HepG2 (cell line): ENCODE results near the gene KSR1. TPM values are rescaled to one million over a fixed set of nuclear protein-coding genes. Genes with fewer than 3 reads are reported as not detected.

ENCODE experiments used
- ATRX ChIP-seq: sonication (generic); formaldehyde crosslinking; IDR thresholded peaks from 2 replicates; pipeline ENCODE4 v1.4.0; 2020; ENCODE audit warnings: missing genetic modification reagents, borderline replicate concordance
- FOXA1 ChIP-seq, 2 experiments: fragments of 450-650 bp in 1 of 2; sonication (generic) in 1 of 2; formaldehyde crosslinking in 1 of 2; IDR thresholded peaks; 2 replicates each; pipeline versions ENCODE4 v1.4.0 to v1.6.1; 2016 to 2020; ENCODE audit warnings: missing genetic modification reagents in 1 of 2
- GATAD1 ChIP-seq: IDR thresholded peaks from 2 replicates; pipeline ENCODE4 v1.6.1; 2016; ENCODE audit warnings: missing genetic modification reagents, missing compliant biosample characterization
- KDM5A ChIP-seq: fragments of 200-600 bp; sonication (generic); IDR thresholded peaks from 2 replicates; pipeline ENCODE4 v1.7.0; 2018; ENCODE audit warnings: antibody characterized with exemption, mild to moderate bottlenecking, low read length, borderline replicate concordance
- NCOA1 ChIP-seq: sonication (generic); formaldehyde crosslinking; IDR thresholded peaks from 2 replicates; pipeline ENCODE4 v1.9.0; 2021; ENCODE audit warnings: missing genetic modification reagents
- NFE2L2 ChIP-seq: fragments of 150-350 bp; IDR thresholded peaks from 2 replicates; pipeline ENCODE4 v1.6.1; 2014; ENCODE audit warnings: low read length
- RELA ChIP-seq: sonication (generic); formaldehyde crosslinking; IDR thresholded peaks from 2 replicates; pipeline ENCODE4 v1.4.0; 2020; ENCODE audit warnings: missing genetic modification reagents
- SKI ChIP-seq: fragments of 450-650 bp; IDR thresholded peaks from one replicate; pipeline ENCODE4 v1.6.1; 2018; ENCODE audit warnings: mild to moderate bottlenecking; ENCODE audit not compliant: partially characterized antibody
- SP140L ChIP-seq: sonication (generic); formaldehyde crosslinking; IDR thresholded peaks from 2 replicates; pipeline ENCODE4 v1.4.0; 2020; ENCODE audit warnings: missing genetic modification reagents, borderline replicate concordance
- SRF ChIP-seq: IDR thresholded peaks from 2 replicates; pipeline ENCODE4 v1.6.1; 2011; ENCODE audit warnings: mild to moderate bottlenecking, low read depth, low read length, moderate library complexity
- SRY ChIP-seq: sonication (generic); formaldehyde crosslinking; IDR thresholded peaks from 2 replicates; pipeline ENCODE4 v1.8.0; 2022; ENCODE audit warnings: mild to moderate bottlenecking, missing genetic modification reagents
- ZBTB40 ChIP-seq, 2 experiments: fragments of 450-650 bp in 1 of 2; sonication (generic) in 1 of 2; formaldehyde crosslinking in 1 of 2; IDR thresholded peaks; 2 replicates each; pipeline versions ENCODE4 v1.6.1 to v1.8.0; 2016 to 2022; ENCODE audit warnings: antibody characterized with exemption in 1 of 2, mild to moderate bottlenecking in 1 of 2, missing genetic modification reagents in 1 of 2
- ZMAT5 ChIP-seq: sonication (generic); formaldehyde crosslinking; IDR thresholded peaks from 2 replicates; pipeline ENCODE4 v1.5.0; 2020; ENCODE audit warnings: mild to moderate bottlenecking, low read depth, missing genetic modification reagents, borderline replicate concordance
- ZMYM2 ChIP-seq: sonication (generic); formaldehyde crosslinking; IDR thresholded peaks from 2 replicates; pipeline ENCODE4 v1.8.0; 2022; ENCODE audit warnings: mild to moderate bottlenecking, missing genetic modification reagents
- ZNF260 ChIP-seq: sonication (generic); formaldehyde crosslinking; IDR thresholded peaks from 2 replicates; pipeline ENCODE4 v1.4.0; 2020; ENCODE audit warnings: missing genetic modification reagents, low read depth, mild to moderate bottlenecking, borderline replicate concordance
- ZNF589 ChIP-seq: sonication (generic); formaldehyde crosslinking; conservative IDR thresholded peaks from 2 replicates; pipeline ENCODE4 v1.8.0; 2022; ENCODE audit warnings: mild to moderate bottlenecking, moderate library complexity, missing genetic modification reagents
- ZNF772 ChIP-seq: sonication (generic); formaldehyde crosslinking; IDR thresholded peaks from 2 replicates; pipeline ENCODE4 v1.5.0; 2020; ENCODE audit warnings: mild to moderate bottlenecking, missing genetic modification reagents
- ZNF773 ChIP-seq: sonication (generic); formaldehyde crosslinking; IDR thresholded peaks from 2 replicates; pipeline ENCODE4 v1.4.0; 2020; ENCODE audit warnings: missing genetic modification reagents, borderline replicate concordance
- polyA plus RNA-seq, 8 experiments: library from polyadenylated mRNA; depleted of rRNA in 3 of 8; stranded (reverse) in 7 of 8; unstranded in 1 of 8; fragments of >200 nt; fragmentation: Illumina TruSeq in 4 of 8; extraction: Trizol in 4 of 8; gene quantifications; 2 replicates each; pipeline versions ENCODE4 v1.2.1 to v1.2.3, GENCODE V29; 2011 to 2016; ENCODE audit warnings: low read depth in 4 of 8, missing spikeins in 1 of 8, mixed read lengths in 1 of 8; ENCODE audit not compliant: insufficient read depth in 1 of 8
- total RNA-seq, 5 experiments: library from RNA; depleted of rRNA; stranded (reverse); fragments of >200 nt; fragmentation: Illumina TruSeq; extraction: Trizol; gene quantifications; 2 replicates each; pipeline ENCODE4 v1.2.3, GENCODE V29; 2016; ENCODE audit warnings: low read depth in 1 of 5
- TF ChIP-seq, protein P1 (sequence below): sonication (generic); formaldehyde crosslinking; IDR thresholded peaks from 2 replicates; pipeline ENCODE4 v1.4.0; 2020; ENCODE audit warnings: missing genetic modification reagents

KSR1 gene
- total and polyA plus RNA-seq, 2 of the 13 experiments (the other 11 are each of a cell fraction or from before 2014, with no cell fraction given) = 10.1 to 16.6 TPM

- TF ChIP-seq, protein P1, sequence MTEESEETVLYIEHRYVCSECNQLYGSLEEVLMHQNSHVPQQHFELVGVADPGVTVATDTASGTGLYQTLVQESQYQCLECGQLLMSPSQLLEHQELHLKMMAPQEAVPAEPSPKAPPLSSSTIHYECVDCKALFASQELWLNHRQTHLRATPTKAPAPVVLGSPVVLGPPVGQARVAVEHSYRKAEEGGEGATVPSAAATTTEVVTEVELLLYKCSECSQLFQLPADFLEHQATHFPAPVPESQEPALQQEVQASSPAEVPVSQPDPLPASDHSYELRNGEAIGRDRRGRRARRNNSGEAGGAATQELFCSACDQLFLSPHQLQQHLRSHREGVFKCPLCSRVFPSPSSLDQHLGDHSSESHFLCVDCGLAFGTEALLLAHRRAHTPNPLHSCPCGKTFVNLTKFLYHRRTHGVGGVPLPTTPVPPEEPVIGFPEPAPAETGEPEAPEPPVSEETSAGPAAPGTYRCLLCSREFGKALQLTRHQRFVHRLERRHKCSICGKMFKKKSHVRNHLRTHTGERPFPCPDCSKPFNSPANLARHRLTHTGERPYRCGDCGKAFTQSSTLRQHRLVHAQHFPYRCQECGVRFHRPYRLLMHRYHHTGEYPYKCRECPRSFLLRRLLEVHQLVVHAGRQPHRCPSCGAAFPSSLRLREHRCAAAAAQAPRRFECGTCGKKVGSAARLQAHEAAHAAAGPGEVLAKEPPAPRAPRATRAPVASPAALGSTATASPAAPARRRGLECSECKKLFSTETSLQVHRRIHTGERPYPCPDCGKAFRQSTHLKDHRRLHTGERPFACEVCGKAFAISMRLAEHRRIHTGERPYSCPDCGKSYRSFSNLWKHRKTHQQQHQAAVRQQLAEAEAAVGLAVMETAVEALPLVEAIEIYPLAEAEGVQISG = peak; percentile 43
- TF ChIP-seq ZBTB40 (IDR thresholded peaks at IDR 0.05) (no peak), ZBTB40 (CRISPR knock-in tag; IDR thresholded peaks at IDR 0.05) (no peak), ZMYM2 (CRISPR knock-in tag) (no peak), SP140L (CRISPR knock-in tag) (no peak), ZNF260 (CRISPR knock-in tag) (no peak), ZNF589 (CRISPR knock-in tag) (no peak), ATRX (no peak), ZNF772 (CRISPR knock-in tag) (no peak), NCOA1 (CRISPR knock-in tag) (no peak), RELA (CRISPR knock-in tag) (no peak), FOXA1 (IDR thresholded peaks at IDR 0.05) (no peak), FOXA1 (CRISPR knock-in tag; IDR thresholded peaks at IDR 0.05) (no peak), SKI (no peak), ZNF773 (CRISPR knock-in tag) (no peak), SRF (no peak), KDM5A (no peak), SRY (CRISPR knock-in tag) (no peak), GATAD1 (CRISPR knock-in tag) (no peak), ZMAT5 (CRISPR knock-in tag) (no peak), NFE2L2 (no peak)
These were observed 40.2 kb downstream of the KSR1 start (continued) for GRCh38 chr17:27496437-27496943.
